HFF-Myc (cell line): ENCODE results near the gene UBE2E3.

Source experiments
- DNase-seq: peaks from one replicate; pipeline ENCODE4 v3.0.0-alpha.2; 2011; ENCODE audit warnings: low read depth; ENCODE audit errors: extremely low read depth
- H3K4me3 ChIP-seq: replicated peaks from 2 replicates; pipeline ENCODE4 v1.5.1; 2011; ENCODE audit warnings: low read depth, mild to moderate bottlenecking, control low read depth, low read length
- TF ChIP-seq, protein P1 (sequence below): IDR thresholded peaks from 2 replicates; pipeline ENCODE4 v1.5.1; 2012; ENCODE audit warnings: mild to moderate bottlenecking, low read depth, low read length, control low read depth; ENCODE audit errors: missing control alignments

Gene UBE2E3

GRCh38 chr2:181004647-181005325 is 24.4 kb downstream of the UBE2E3 start:
- DNase-seq = no peak
- TF ChIP-seq, protein P1, sequence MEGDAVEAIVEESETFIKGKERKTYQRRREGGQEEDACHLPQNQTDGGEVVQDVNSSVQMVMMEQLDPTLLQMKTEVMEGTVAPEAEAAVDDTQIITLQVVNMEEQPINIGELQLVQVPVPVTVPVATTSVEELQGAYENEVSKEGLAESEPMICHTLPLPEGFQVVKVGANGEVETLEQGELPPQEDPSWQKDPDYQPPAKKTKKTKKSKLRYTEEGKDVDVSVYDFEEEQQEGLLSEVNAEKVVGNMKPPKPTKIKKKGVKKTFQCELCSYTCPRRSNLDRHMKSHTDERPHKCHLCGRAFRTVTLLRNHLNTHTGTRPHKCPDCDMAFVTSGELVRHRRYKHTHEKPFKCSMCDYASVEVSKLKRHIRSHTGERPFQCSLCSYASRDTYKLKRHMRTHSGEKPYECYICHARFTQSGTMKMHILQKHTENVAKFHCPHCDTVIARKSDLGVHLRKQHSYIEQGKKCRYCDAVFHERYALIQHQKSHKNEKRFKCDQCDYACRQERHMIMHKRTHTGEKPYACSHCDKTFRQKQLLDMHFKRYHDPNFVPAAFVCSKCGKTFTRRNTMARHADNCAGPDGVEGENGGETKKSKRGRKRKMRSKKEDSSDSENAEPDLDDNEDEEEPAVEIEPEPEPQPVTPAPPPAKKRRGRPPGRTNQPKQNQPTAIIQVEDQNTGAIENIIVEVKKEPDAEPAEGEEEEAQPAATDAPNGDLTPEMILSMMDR = no peak
- no peak overlapping the region for H3K4me3 ChIP-seq

- H3K4me3 ChIP-seq = no peak overlapping the region
- TF ChIP-seq, protein P1 = no peak
- DNase-seq = no peak
Observed at GRCh38 chr2:181005326-181005655, 24.9 kb downstream of the UBE2E3 start.

GRCh38 chr2:181005809-181006208 is 25.4 kb downstream of the UBE2E3 start:
- DNase-seq = no peak
- TF ChIP-seq, protein P1 = no peak
- no peak overlapping the region for H3K4me3 ChIP-seq

DNA sequence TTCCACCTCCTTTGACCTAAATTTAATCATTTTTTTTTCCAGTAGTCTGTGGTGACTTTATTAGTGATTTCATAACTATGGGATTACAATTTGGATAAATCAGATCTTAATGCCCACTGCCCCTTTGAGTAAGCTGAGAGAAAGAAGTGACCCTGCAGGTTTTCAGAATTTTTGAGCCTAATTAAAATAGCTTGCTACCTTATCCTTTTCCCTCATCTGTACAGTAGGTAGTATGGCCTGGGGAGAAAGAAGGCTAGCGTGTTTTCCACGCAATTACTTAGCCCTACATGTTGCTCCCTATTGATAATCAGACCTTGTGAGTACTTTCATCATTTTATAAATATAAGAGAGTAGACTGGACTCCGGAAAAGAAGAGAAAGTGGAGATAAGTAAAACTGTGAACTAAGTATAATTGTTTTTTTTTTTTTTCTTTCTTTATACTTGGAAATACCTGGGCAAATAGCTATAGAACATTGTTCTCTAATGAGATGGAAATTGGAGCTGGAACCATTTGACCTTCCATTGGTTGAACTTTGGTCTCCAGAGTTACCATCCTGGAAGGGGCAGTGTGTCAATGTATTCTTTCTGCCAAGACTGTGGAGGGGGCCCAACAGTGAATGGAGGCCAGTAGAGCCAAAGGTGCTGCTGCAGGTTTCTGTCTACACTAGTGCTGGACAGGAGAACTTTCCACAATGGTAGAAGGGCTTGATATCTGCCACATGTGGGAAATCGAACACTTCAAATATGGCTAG is 26.9 kb downstream of the UBE2E3 start:
- H3K4me3 ChIP-seq = no peak overlapping the region
- no peak for DNase-seq
- TF ChIP-seq, protein P1 = no peak

GRCh38 chr2:181008407-181008806 is 28.0 kb downstream of the UBE2E3 start:
- TF ChIP-seq, protein P1 = no peak
- no peak for DNase-seq
- H3K4me3 ChIP-seq = no peak overlapping the region

DNA sequence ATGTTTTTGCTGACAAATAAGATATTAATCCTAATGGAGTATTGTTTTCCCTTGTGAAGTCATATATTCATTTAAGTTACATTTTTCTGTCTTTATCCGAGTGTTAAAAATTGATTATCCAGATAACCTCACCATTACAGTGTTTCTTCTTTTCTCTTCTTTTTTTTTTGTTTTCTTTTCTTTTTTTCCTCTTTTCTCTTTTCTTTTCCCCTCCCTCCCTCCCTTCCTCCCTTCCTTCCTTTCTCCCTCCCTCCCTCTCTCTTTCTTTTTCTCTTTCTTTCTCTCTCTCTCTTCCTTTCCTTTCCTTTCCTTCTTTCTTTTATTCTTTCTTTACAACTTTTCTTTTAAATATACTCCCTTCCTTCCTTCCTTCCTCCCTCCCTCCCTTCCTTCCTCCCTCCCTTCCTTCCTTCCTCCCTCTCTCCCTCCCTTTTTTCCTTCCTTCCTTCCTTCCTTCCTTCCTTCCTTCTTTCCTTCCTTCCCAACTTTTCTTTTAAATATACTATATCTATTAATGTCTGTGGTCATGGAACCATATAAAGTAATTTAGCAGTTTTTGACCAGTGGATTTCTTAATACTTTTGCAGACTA is 40.9 kb downstream of the UBE2E3 start:
- H3K4me3 ChIP-seq = no peak overlapping the region
- DNase-seq = no peak
- TF ChIP-seq, protein P1 = no peak
